Pancreas (tissue), 10 donors: ENCODE data around the gene FBF1. TPM values are rescaled to one million over a fixed set of nuclear protein-coding genes. Genes with fewer than 3 reads are reported as not detected.

Source experiments
- ATAC-seq, 4 donors: fragments of 200-7000 bp; cut with Tn5 transposase; one replicate each; pipeline versions ENCODE4 v1.8.0 to v1.9.1; 2020; ENCODE audit warnings: mild to moderate bottlenecking in 4 of 4, moderate library complexity in 4 of 4
- DNase-seq, 6 donors: peaks; one replicate each; pipeline ENCODE4 v3.0.0-alpha.2; 2020
- FAIRE-seq: peaks from 2 replicates; lab custom pipeline; 2012; peaks lifted over from hg19 to GRCh38; lab: Jason Lieb, UNC
- H3K27ac ChIP-seq, 4 donors: fragments of 200-600 bp; sonication (generic); 1 replicate in 3 of 4; 2 replicates in 1 of 4; pipeline versions ENCODE4 v1.5.0 to v1.8.0; 2020
- H3K27me3 ChIP-seq, 4 donors: fragments of 200-600 bp; one replicate each; pipeline ENCODE4 v1.8.0; 2021
- H3K36me3 ChIP-seq, 3 donors: fragments of 200-600 bp; sonication (generic) in 1 of 3; one replicate each; pipeline versions ENCODE4 v1.5.0 to v1.8.0; 2020 to 2021
- H3K4me1 ChIP-seq, 3 donors: fragments of 200-600 bp; one replicate each; pipeline ENCODE4 v1.8.0; 2021
- H3K4me3 ChIP-seq, 4 donors: fragments of 200-600 bp; sonication (generic) in 2 of 4; one replicate each; pipeline versions ENCODE4 v1.5.0 to v1.8.0; 2020 to 2021
- H3K9me3 ChIP-seq, 4 donors: fragments of 200-600 bp; one replicate each; pipeline ENCODE4 v1.8.0; 2021
- CTCF ChIP-seq, 4 donors: fragments of 200-600 bp; sonication (generic) in 3 of 4; IDR thresholded peaks; one replicate each; pipeline versions ENCODE4 v1.5.0 to v1.8.0; 2021; ENCODE audit warnings: antibody characterized with exemption in 4 of 4
- WGBS, 2 donors: extraction: QIAGEN DNeasy Blood & Tissue Kit; methylation state at CpG; one replicate each; pipeline ENCODE4 v1.1.7; 2013; 5-methylcytosine and 5-hydroxymethylcytosine counted together
- intact Hi-C, 3 donors: fragments of 100-400 bp; cut with DNase I; formaldehyde crosslinking; loops; one replicate each; pipeline versions ENCODE4 v1.11.1 to v1.14.2; 2022
- polyA plus RNA-seq, 2 donors: library from polyadenylated mRNA; stranded (reverse); fragments of 200-250 nt; gene quantifications; one replicate each; pipeline ENCODE4 v1.2.3, GENCODE V29; 2013
- total RNA-seq, 6 donors: library from RNA; stranded (reverse); fragmentation: NEBNext Ultra II Directional in 4 of 6; extraction: Animal tissue kit (Norgen Biotek cat#: 25700) in 4 of 6; gene quantifications; one replicate each; pipeline versions ENCODE4 v1.2.1 to v1.2.4, GENCODE V29; 2021 to 2023
- donor health status: healthy with polysubstance abuse.
- donor health status: DM: no; HTN: no; CAD: no; lungs with moderate emphysema.
- donor health status: DM: no; HTN: no; CAD: no.
- donor health status: control.
- donor health status: control.
- donor health status: Bipolar disorder and iron deficiency.
- donor health status: DM: yes; HTN: yes; CAD: no.
- donor health status: DM: no; HTN: no; CAD: no.
- donor health status: DM: no; HTN: no; CAD: no.
- donor health status: DM: yes; HTN: yes; CAD: no.

FBF1 gene
- total and polyA plus RNA-seq, 8 donors, result 2.4 to 24.8 (median 4.5) TPM

- intact Hi-C loops, result no loop called here
- no peaks in the 10 kb centered on the region for H3K27me3 ChIP-seq
- H3K4me1 ChIP-seq, result peaks cover 6 to 26% (median 21%) of the 10 kb centered on the region in 3 donors
- no peaks in the 10 kb centered on the region for H3K36me3 ChIP-seq
- WGBS, 2 donors, result 1% methylated on average over 44 to 56 of the region's 56 CpGs
- H3K9me3 ChIP-seq, result no peaks in the 10 kb centered on the region
- ATAC-seq, result peak; percentile 49 to 80 (median 70)
- H3K27ac ChIP-seq, result peak overlapping the region; percentile 75 to 98 (median 86)
- peak; percentile 68 to 91 (median 81) for DNase-seq
- no peak for FAIRE-seq
- peak overlapping the region; percentile 34 to 75 (median 54) for H3K4me3 ChIP-seq
- TF ChIP-seq CTCF (IDR thresholded peaks at IDR 0.05), result peak; percentile 20 to 38 (median 28)
Measured at GRCh38 chr17:75877752-75878173, 63.1 kb downstream of the FBF1 start.

- no peaks in the 10 kb centered on the region for H3K36me3 ChIP-seq
- peak overlapping the region; percentile 34 to 75 (median 54) for H3K4me3 ChIP-seq
- FAIRE-seq (no peak), ATAC-seq (peak; percentile 48 to 70 (median 56)), DNase-seq (peak; percentile 86 to 94 (median 90))
- H3K9me3 ChIP-seq, result no peaks in the 10 kb centered on the region
- H3K4me1 ChIP-seq, result peaks cover 6 to 29% (median 27%) of the 10 kb centered on the region in 3 donors
- no peak for TF ChIP-seq CTCF (IDR thresholded peaks at IDR 0.05)
- H3K27me3 ChIP-seq, result no peaks in the 10 kb centered on the region
- WGBS, 2 donors, result 16 to 17% methylated on average over 41 of the region's 41 CpGs
- H3K27ac ChIP-seq, result peak overlapping the region; percentile 75 to 98 (median 86)
- intact Hi-C loops, result no loop called here
Measured at GRCh38 chr17:75876938-75877751, 63.7 kb downstream of the FBF1 start.

- DNase-seq, result peak; percentile 72 to 92 (median 88)
- FAIRE-seq, result no peak
- intact Hi-C loops, result no loop called here
Measured at GRCh38 chr17:75876190-75876937, 64.5 kb downstream of the FBF1 start.

GRCh38 chr17:75875940-75876189, 65.0 kb downstream of the FBF1 start:
- peaks cover 6 to 29% (median 27%) of the 10 kb centered on the region in 3 donors for H3K4me1 ChIP-seq
- no peak for TF ChIP-seq CTCF (IDR thresholded peaks at IDR 0.05)
- H3K27me3 ChIP-seq, result no peaks in the 10 kb centered on the region
- FAIRE-seq (no peak), DNase-seq (peak in 1 of 6 donors; percentile 89), ATAC-seq (peak in 1 of 4 donors; percentile 54)
- H3K9me3 ChIP-seq, result no peaks in the 10 kb centered on the region
- intact Hi-C loops, result no loop called here
- H3K27ac ChIP-seq, result peak overlapping the region; percentile 75 to 98 (median 86)
- 54 to 58% methylated on average over 5 of the region's 5 CpGs for WGBS, 2 donors
- no peaks in the 10 kb centered on the region for H3K36me3 ChIP-seq
- H3K4me3 ChIP-seq, result peak overlapping the region in 1 of 4 donors; percentile 75

More at GRCh38 chr17:75876190-75876937, 64.5 kb downstream of the FBF1 start:
- no peak for TF ChIP-seq CTCF (IDR thresholded peaks at IDR 0.05)
- Histone ChIP-seq H3K4me1 (peaks cover 6 to 29% (median 27%) of the 10 kb centered on the region in 3 donors), H3K9me3 (no peaks in the 10 kb centered on the region), H3K36me3 (no peaks in the 10 kb centered on the region), H3K27me3 (no peaks in the 10 kb centered on the region), H3K4me3 (peak overlapping the region in 3 of 4 donors; percentile 51 to 75 (median 56)), H3K27ac (peak overlapping the region; percentile 75 to 98 (median 86))
- 40 to 41% methylated on average over 26 of the region's 26 CpGs for WGBS, 2 donors
- ATAC-seq, result peak; percentile 6 to 74 (median 46)
